SU-DHL-6 (cell line): ENCODE measurements around the gene BMPR1A.

ENCODE experiments used
- EZH2phosphoT487 ChIP-seq: fragments of 200-600 bp; sonication (generic), shearing (Covaris generic); conservative IDR thresholded peaks from 2 replicates; pipeline ENCODE4 v1.6.1; 2018; ENCODE audit warnings: mild to moderate bottlenecking, antibody characterized with exemption, low read length, moderate library complexity, mixed read lengths
- TF ChIP-seq, protein P1 (sequence below): fragments of 200-600 bp; sonication (generic); IDR thresholded peaks from one replicate; pipeline ENCODE4 v1.5.1; 2017; ENCODE audit warnings: antibody characterized with exemption, mild to moderate bottlenecking, low read length, moderate library complexity; ENCODE audit not compliant: insufficient read depth, poor library complexity, severe bottlenecking

DNA sequence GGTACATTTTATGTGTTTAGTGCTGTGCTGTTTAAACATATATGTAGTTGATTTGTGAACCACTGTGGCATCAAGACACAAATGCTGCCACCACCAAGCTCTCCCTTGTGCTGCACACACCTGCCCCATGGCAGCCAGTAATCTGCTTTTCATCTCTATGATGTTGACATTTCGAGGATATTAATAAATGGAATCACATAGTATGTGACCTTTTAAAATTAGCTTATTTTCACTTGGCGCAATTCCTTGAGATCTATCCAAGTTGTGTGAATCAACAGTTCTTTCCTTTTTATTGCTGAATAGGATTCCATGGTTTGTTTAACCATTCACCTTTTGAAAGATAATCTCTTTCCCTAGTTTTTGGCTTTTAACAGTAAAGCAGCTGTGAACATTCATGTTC lies 73.1 kb downstream of the BMPR1A start:
- TF ChIP-seq, protein P1, sequence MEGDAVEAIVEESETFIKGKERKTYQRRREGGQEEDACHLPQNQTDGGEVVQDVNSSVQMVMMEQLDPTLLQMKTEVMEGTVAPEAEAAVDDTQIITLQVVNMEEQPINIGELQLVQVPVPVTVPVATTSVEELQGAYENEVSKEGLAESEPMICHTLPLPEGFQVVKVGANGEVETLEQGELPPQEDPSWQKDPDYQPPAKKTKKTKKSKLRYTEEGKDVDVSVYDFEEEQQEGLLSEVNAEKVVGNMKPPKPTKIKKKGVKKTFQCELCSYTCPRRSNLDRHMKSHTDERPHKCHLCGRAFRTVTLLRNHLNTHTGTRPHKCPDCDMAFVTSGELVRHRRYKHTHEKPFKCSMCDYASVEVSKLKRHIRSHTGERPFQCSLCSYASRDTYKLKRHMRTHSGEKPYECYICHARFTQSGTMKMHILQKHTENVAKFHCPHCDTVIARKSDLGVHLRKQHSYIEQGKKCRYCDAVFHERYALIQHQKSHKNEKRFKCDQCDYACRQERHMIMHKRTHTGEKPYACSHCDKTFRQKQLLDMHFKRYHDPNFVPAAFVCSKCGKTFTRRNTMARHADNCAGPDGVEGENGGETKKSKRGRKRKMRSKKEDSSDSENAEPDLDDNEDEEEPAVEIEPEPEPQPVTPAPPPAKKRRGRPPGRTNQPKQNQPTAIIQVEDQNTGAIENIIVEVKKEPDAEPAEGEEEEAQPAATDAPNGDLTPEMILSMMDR = no peak
- TF ChIP-seq EZH2phosphoT487 = no peak
